ENCODE measurements around the gene AGPAT4.

- TF ChIP-seq NFE2L2 (IDR thresholded peaks at IDR 0.05; ENCODE audit: low read depth, low read length): no peak
- no peak for TF ChIP-seq CTCF (conservative IDR thresholded peaks at IDR 0.05; ENCODE audit: low read depth, low read length)
- no peak for TF ChIP-seq POLR2A (IDR thresholded peaks at IDR 0.05; ENCODE audit: low read depth, low read length)
- no peak for TF ChIP-seq RAD21 (IDR thresholded peaks at IDR 0.05; ENCODE audit: low read length)
- no peak for TF ChIP-seq MXI1 (IDR thresholded peaks at IDR 0.05; ENCODE audit: borderline replicate concordance, low read depth, low read length)
- no peak for TF ChIP-seq MAFK (IDR thresholded peaks at IDR 0.05; ENCODE audit: low read depth, low read length)
- no peak for TF ChIP-seq SMC3 (IDR thresholded peaks at IDR 0.05; ENCODE audit: low read depth, low read length)
- no peak for TF ChIP-seq USF2 (IDR thresholded peaks at IDR 0.05; ENCODE audit: low read depth, low read length)
- TF ChIP-seq FOS (IDR thresholded peaks at IDR 0.05; ENCODE audit: low read depth, low read length): no peak
- TF ChIP-seq RFX5 (IDR thresholded peaks at IDR 0.05; ENCODE audit: low read depth, low read length): no peak
- TF ChIP-seq RCOR1 (IDR thresholded peaks at IDR 0.05; ENCODE audit: insufficient replicate concordance, low read length): no peak
- TF ChIP-seq BHLHE40 (IDR thresholded peaks at IDR 0.05; ENCODE audit: low read depth, low read length): no peak
Measured at GRCh38 chr6:161132384-161132783, 141.5 kb downstream of the AGPAT4 start.
